Sigmoid colon (tissue), 7 donors: ENCODE results near the gene YTHDC2. TPM values are rescaled to one million over a fixed set of nuclear protein-coding genes. Genes with fewer than 3 reads are reported as not detected.

Source experiments
- DNase-seq: peaks from one replicate; pipeline ENCODE4 v3.0.0-alpha.2; 2019
- H3K27ac ChIP-seq, 4 donors: fragments of 200-600 bp; sonication (generic); one replicate each; pipeline ENCODE4 v1.5.1; 2016 to 2019; ENCODE audit warnings: mild to moderate bottlenecking in 1 of 4
- H3K27me3 ChIP-seq, 3 donors: fragments of 200-600 bp; sonication (generic); one replicate each; pipeline ENCODE4 v1.5.1; 2019; ENCODE audit warnings: mild to moderate bottlenecking in 1 of 3
- H3K36me3 ChIP-seq, 4 donors: fragments of 200-600 bp; sonication (generic); one replicate each; pipeline ENCODE4 v1.5.1; 2016 to 2019
- H3K4me1 ChIP-seq, 4 donors: fragments of 200-600 bp; sonication (generic); one replicate each; pipeline ENCODE4 v1.5.1; 2017 to 2019
- H3K4me3 ChIP-seq, 4 donors: fragments of 200-600 bp; sonication (generic); one replicate each; pipeline ENCODE4 v1.5.1; 2017 to 2019; ENCODE audit warnings: mild to moderate bottlenecking in 2 of 4, moderate library complexity in 1 of 4
- H3K9me3 ChIP-seq, 4 donors: fragments of 200-600 bp in 3 of 4; sonication (generic) in 3 of 4; one replicate each; pipeline versions ENCODE4 v1.5.1 to v1.6.1; 2013 to 2019
- EP300 ChIP-seq, 4 donors: sonication (generic); formaldehyde crosslinking; IDR thresholded peaks; one replicate each; pipeline ENCODE4 v1.6.1; 2017; ENCODE audit warnings: antibody characterized with exemption in 4 of 4
- POLR2A ChIP-seq, 2 donors: fragments of 450-650 bp; IDR thresholded peaks; one replicate each; pipeline ENCODE4 v1.6.1; 2016; ENCODE audit warnings: antibody characterized with exemption in 2 of 2, mild to moderate bottlenecking in 2 of 2, moderate library complexity in 2 of 2
- POLR2AphosphoS5 ChIP-seq, 4 donors: sonication (generic); formaldehyde crosslinking; IDR thresholded peaks; one replicate each; pipeline ENCODE4 v1.6.1; 2017; ENCODE audit warnings: antibody characterized with exemption in 4 of 4
- WGBS, 2 donors: extraction: QIAGEN DNeasy Blood & Tissue Kit; methylation state at CpG; one replicate each; pipeline ENCODE4 v1.1.7; 2013; 5-methylcytosine and 5-hydroxymethylcytosine counted together
- intact Hi-C: fragments of 100-400 bp; cut with DNase I; formaldehyde crosslinking; loops from one replicate; pipeline ENCODE4 v1.15.1; 2023
- polyA plus RNA-seq, 3 donors: library from polyadenylated mRNA; stranded (reverse); fragments of 200-250 nt; gene quantifications; one replicate each; pipeline ENCODE4 v1.2.3, GENCODE V29; 2013
- small RNA-seq, 3 donors: library from RNA; depleted of rRNA; stranded (forward); fragments of <200 nt; gene quantifications; one replicate each; pipeline ENCODE3, GENCODE V24; 2016
- total RNA-seq, 4 donors: library from RNA; depleted of rRNA; stranded (reverse); fragments of >200 nt; gene quantifications; one replicate each; pipeline ENCODE4 v1.1.0, GENCODE V29; 2016
- TF ChIP-seq, protein P1 (sequence below), 4 experiments: fragments of 450-650 bp in 3 of 4; fragments of 200-600 bp in 1 of 4; IDR thresholded peaks; one replicate each; pipeline ENCODE4 v1.5.1; 2016 to 2019; ENCODE audit warnings: antibody characterized with exemption in 4 of 4, mild to moderate bottlenecking in 3 of 4, moderate library complexity in 2 of 4
- donor health status: healthy with polysubstance abuse.
- donor health status: Bipolar disorder and iron deficiency.
- donor health status: healthy.

YTHDC2 gene
- total and polyA plus RNA-seq, 7 donors: 4.9 to 21.9 (median 15.6) TPM

DNA sequence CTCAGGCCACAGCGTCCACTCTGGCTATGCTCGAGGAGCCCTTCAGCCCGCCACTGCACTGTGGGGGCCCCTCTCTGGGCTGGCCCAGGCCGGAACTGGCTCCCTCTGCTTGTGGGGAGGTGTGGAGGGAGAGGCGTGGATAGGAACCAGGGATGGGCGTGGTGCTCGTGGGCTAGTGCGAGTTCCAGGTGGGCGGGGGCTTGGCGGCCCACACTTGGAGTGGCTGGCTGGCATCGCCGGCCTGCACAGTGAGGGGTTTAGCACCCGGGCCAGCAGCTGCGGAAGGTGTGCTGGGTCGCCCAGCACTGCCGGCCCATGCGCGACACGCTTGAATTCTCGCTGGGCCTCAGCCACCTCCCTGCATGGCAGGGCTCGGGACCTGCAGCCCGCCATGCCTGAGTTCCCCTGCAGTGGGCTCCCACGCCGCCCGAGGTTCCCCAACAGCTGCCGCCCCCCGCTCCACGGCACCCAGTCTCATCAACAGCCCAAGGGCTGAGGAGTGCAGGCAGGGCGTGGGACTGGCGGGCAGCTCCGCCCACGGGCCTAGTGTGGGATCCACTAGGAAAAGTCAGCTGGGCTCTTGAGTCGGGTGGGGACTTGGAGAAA lies 103.8 kb downstream of the YTHDC2 start:
- Histone ChIP-seq H3K27ac (no peak overlapping the region), H3K9me3 (no peaks in the 10 kb centered on the region), H3K36me3 (no peaks in the 10 kb centered on the region), H3K4me3 (no peak overlapping the region), H3K27me3 (no peaks in the 10 kb centered on the region), H3K4me1 (no peaks in the 10 kb centered on the region)
- TF ChIP-seq POLR2AphosphoS5 (IDR thresholded peaks at IDR 0.05) (no peak), POLR2A (IDR thresholded peaks at IDR 0.05) (no peak), EP300 (IDR thresholded peaks at IDR 0.05) (no peak)
- TF ChIP-seq, protein P1, sequence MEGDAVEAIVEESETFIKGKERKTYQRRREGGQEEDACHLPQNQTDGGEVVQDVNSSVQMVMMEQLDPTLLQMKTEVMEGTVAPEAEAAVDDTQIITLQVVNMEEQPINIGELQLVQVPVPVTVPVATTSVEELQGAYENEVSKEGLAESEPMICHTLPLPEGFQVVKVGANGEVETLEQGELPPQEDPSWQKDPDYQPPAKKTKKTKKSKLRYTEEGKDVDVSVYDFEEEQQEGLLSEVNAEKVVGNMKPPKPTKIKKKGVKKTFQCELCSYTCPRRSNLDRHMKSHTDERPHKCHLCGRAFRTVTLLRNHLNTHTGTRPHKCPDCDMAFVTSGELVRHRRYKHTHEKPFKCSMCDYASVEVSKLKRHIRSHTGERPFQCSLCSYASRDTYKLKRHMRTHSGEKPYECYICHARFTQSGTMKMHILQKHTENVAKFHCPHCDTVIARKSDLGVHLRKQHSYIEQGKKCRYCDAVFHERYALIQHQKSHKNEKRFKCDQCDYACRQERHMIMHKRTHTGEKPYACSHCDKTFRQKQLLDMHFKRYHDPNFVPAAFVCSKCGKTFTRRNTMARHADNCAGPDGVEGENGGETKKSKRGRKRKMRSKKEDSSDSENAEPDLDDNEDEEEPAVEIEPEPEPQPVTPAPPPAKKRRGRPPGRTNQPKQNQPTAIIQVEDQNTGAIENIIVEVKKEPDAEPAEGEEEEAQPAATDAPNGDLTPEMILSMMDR (IDR thresholded peaks at IDR 0.05): no peak
- intact Hi-C loops: no loop called here
- WGBS, 2 donors: 92 to 96% methylated on average over 33 of the region's 33 CpGs
- DNase-seq: no peak

DNA sequence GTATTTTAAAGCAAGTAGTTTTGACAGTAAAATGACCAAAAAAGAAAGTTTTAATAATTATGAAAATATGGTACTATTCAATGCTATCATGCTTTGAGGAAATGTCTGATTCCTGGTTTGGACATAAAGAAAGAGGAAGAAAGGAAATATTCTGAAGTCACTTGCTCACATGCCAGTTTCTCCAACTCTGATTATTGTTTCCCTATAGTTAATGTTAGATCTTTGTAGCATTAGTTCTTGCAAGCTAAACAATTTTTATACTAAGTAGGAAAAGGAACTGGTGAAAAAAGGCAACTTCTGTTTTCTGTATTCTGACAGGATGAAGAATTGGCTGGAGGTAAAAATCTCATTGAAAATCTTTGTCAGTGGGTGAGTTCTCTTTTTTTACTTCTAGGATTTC lies 119.5 kb downstream of the YTHDC2 start:
- DNase-seq: no peak
- Histone ChIP-seq H3K27ac (no peak overlapping the region), H3K4me1 (no peaks in the 10 kb centered on the region), H3K36me3 (no peaks in the 10 kb centered on the region), H3K27me3 (no peaks in the 10 kb centered on the region), H3K9me3 (no peaks in the 10 kb centered on the region), H3K4me3 (no peak overlapping the region)
- TF ChIP-seq EP300 (IDR thresholded peaks at IDR 0.05): no peak
- TF ChIP-seq, protein P1 (IDR thresholded peaks at IDR 0.05): no peak
- TF ChIP-seq POLR2AphosphoS5 (IDR thresholded peaks at IDR 0.05): no peak
- no peak for TF ChIP-seq POLR2A (IDR thresholded peaks at IDR 0.05)
- intact Hi-C loops: no loop called here

DNA sequence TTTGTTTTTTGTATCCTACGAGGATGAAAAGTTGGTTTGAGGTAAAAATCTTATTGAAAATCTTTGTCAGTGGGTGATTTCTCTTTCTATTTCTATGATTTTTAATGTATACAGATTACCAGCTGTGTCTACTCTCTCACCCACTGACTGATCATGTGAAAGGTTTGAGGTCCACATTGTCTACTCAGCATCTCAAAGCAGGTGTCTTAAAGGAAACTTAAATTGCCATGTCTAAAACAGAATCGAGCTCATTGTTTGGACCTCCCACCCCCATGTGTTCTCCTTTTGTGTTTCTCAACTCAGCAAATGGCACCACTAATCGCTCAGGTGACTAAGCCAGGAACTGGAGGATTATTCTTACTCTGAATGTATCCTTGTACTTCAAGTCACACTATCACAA lies 121.5 kb downstream of the YTHDC2 start:
- DNase-seq: no peak
- TF ChIP-seq POLR2AphosphoS5 (IDR thresholded peaks at IDR 0.05) (no peak), EP300 (IDR thresholded peaks at IDR 0.05) (no peak), POLR2A (IDR thresholded peaks at IDR 0.05) (no peak)
- TF ChIP-seq, protein P1 (IDR thresholded peaks at IDR 0.05): no peak
- H3K36me3 ChIP-seq: no peaks in the 10 kb centered on the region

DNA sequence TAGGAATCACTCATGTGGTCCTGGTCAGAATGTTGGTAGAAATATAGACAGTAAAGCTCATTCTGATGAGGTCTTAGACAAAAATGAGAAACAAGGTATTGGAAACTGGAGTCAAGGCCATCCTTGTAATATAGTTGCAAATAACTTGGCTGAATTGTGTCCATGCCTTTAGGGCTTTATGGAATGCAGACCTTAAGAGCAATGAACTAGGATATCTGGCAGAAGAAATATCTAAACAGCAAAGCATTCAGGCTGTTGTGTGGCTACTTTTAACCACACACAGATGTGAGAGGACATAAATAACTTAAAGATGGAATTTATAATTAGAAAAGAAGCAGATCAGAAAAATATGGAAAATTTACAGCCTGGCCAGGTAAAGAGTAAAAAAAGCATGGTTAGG lies 128.2 kb downstream of the YTHDC2 start:
- Histone ChIP-seq H3K27me3 (no peaks in the 10 kb centered on the region), H3K27ac (no peak overlapping the region), H3K4me3 (no peak overlapping the region), H3K4me1 (no peaks in the 10 kb centered on the region), H3K9me3 (peaks cover 0 to 5% (median 0%) of the 10 kb centered on the region in 4 donors), H3K36me3 (no peaks in the 10 kb centered on the region)
- intact Hi-C loops: no loop called here
- TF ChIP-seq POLR2AphosphoS5 (IDR thresholded peaks at IDR 0.05): no peak
- no peak for DNase-seq

More for the DNA sequence above, 121.5 kb downstream of the YTHDC2 start:
- H3K9me3 ChIP-seq: no peaks in the 10 kb centered on the region
- no peaks in the 10 kb centered on the region for H3K27me3 ChIP-seq
- H3K27ac ChIP-seq: no peak overlapping the region
- 74 to 82% methylated on average over 3 of the region's 3 CpGs for WGBS, 2 donors
- intact Hi-C loops: no loop called here
- no peak overlapping the region for H3K4me3 ChIP-seq
- no peaks in the 10 kb centered on the region for H3K4me1 ChIP-seq

Small RNAs within 50 kb of the gene (small RNA-seq; reads per million reads assigned to genes)
- 0 reads per million in 3 donors for gene RNU4ATAC13P

Other genes starting within 250 kb of the YTHDC2 start
- not detected for gene TSSK1B, start 78.7 kb upstream of the YTHDC2 start, total RNA-seq
- not detected for gene TSSK1B, start 78.7 kb upstream of the YTHDC2 start, polyA plus RNA-seq
- gene MCC, start 25.2 kb upstream of the YTHDC2 start, total RNA-seq: 10 to 100 TPM in 3 of 4 donors, 1 to 10 TPM in 1; 9.1 to 14.0 (median 12.2) TPM
- 1 to 10 TPM in 2 of 3 donors, under 1 TPM in 1; 0.69 to 2.6 (median 1.2) TPM for gene MCC, start 25.2 kb upstream of the YTHDC2 start, polyA plus RNA-seq